Effector memory CD8-positive, alpha-beta T cell (primary cell): ENCODE measurements around the gene SMYD3.
A peak's percentile ranks its signal among the peaks of the same experiment; 100 is the strongest.

ENCODE experiments used
- ATAC-seq: fragments of 150-1000 bp; cut with Tn5 transposase; replicated peaks from 2 replicates; pipeline ENCODE4 v1.10.0; 2021; ENCODE audit warnings: mild to moderate bottlenecking, moderate library complexity
- DNase-seq, 3 experiments: peaks; one replicate each; pipeline ENCODE4 v3.0.0; 2021
- H3K27ac Mint-ChIP-seq, 2 donors: one replicate each; pipeline ENCODE4 v1.8.0; 2022; ENCODE audit warnings: mild to moderate bottlenecking in 2 of 2, mixed read lengths in 2 of 2, moderate library complexity in 2 of 2
- H3K27me3 Mint-ChIP-seq, 2 donors: one replicate each; pipeline ENCODE4 v1.8.0; 2022; ENCODE audit warnings: mixed read lengths in 2 of 2
- H3K36me3 Mint-ChIP-seq: one replicate; pipeline ENCODE4 v1.8.0; 2022; ENCODE audit warnings: mild to moderate bottlenecking, moderate library complexity, mixed read lengths; ENCODE audit not compliant: insufficient read depth
- H3K4me1 Mint-ChIP-seq, 2 donors: one replicate each; pipeline ENCODE4 v1.8.0; 2022; ENCODE audit warnings: low read depth in 2 of 2, mixed read lengths in 2 of 2
- H3K4me3 Mint-ChIP-seq, 2 donors: one replicate each; pipeline ENCODE4 v1.8.0; 2022; ENCODE audit warnings: mild to moderate bottlenecking in 2 of 2, mixed read lengths in 2 of 2, moderate library complexity in 2 of 2
- H3K9me3 Mint-ChIP-seq, 2 donors: one replicate each; pipeline ENCODE4 v1.8.0; 2022; ENCODE audit warnings: mixed read lengths in 2 of 2

The SMYD3 gene

DNA sequence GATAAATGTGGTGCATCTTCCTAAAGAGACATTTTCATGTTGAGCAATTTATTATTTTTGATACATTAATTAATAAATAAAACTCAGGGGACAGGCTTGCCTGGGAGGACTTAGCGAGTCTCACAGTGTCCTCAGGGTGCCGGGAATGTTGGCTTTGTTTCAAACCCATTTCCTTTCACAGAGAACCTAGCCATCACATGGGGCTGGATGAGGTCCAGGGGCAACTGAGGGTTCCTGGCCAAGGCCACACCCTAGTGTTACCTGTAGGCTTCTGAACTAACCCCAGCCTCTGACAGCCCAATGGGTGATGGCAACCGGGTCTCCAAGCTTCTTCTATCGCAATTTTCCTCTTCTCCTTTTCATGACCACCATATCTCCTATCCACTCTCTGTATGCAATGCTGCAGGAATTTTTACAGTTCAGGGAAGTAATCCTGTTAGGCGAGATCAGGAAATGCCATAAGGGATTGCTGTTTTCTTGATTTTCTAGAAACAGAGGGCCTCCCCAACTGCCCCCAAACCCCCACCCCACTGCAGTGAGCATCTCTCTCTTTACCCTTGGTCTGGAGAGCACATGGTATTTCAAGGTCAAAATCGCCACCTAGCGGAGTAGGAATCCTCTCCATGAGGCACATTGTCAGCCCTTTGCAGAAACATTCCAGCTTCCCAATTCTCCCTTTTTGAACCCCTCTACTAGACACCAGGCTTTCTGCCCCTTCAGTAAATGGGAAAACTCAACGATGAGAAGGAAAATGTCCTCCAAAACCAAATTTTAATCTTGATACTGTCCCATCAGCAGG, 22.1 kb upstream of the SMYD3 start:
- ATAC-seq, result no peak
- no peak overlapping the region for H3K27ac Mint-ChIP-seq
- no peaks in the 10 kb centered on the region for H3K9me3 Mint-ChIP-seq

DNA sequence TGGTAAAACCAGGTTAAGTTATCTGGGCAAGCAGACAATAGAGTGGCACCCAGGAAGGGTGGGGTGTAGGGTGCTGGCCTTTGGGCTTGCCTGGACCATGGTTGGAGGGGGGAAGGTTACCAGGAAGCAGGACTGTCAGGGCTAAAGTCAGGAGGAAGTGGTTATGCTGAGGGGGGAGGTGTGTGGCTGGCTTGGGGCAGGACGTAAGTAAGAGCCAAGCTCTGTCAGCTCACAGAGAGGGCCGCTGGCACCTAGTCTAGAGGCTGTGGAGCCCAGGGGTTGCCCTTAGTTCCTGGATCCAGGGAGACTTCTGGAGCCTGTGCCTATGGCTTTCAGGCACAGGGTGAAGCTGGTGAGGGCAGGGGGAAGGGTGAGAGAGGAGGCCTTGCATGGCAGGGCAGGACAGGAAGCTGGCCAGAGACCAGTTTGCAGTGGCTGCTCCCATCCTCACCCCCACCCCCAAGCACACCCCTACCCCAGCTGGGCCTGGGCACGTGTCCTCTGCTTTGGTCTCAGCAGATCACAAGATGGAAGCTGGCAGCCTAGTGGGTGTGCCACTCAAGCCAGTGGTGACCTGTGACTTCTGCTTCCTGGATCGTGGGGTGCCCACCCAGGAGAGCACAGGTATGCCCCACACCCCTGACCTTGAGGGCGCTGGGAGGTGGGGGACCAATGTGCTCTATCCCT, 20.5 kb upstream of the SMYD3 start:
- Mint-ChIP-seq H3K36me3 (no peaks in the 10 kb centered on the region), H3K4me3 (peak overlapping the region in 1 of 2 donors; percentile 64), H3K9me3 (no peaks in the 10 kb centered on the region), H3K27ac (peak overlapping the region; percentile 82 to 88), H3K27me3 (no peaks in the 10 kb centered on the region), H3K4me1 (peaks cover 10 to 16% of the 10 kb centered on the region in 2 donors)
- DNase-seq (no peak), ATAC-seq (no peak)

More for the DNA sequence above, 22.1 kb upstream of the SMYD3 start:
- Mint-ChIP-seq H3K36me3 (no peaks in the 10 kb centered on the region), H3K27me3 (no peaks in the 10 kb centered on the region), H3K4me1 (peaks cover 10 to 16% of the 10 kb centered on the region in 2 donors), H3K4me3 (no peak overlapping the region)
- no peak for DNase-seq

DNA sequence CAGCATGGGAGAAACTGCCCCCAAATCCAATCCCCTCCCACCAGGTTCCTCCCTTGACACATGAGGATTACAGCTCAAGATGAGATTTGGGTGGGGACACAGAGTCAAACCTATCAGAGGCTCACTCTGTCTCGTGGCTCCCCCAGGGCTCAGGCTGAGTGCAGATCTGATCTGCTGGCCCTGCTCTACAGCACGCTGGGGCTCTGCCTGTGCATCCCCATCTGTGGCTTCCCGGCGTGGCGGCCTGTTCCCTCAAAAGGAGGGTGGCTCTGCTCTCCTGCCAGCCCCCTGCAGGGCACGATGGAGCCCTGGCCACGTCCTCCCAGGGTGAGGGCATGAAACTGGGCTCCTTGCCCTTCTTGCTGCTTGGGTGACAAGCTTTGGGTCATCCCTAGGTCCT, 19.8 kb upstream of the SMYD3 start:
- H3K36me3 Mint-ChIP-seq, result no peaks in the 10 kb centered on the region
- H3K27ac Mint-ChIP-seq, result peak overlapping the region; percentile 82 to 88

DNA sequence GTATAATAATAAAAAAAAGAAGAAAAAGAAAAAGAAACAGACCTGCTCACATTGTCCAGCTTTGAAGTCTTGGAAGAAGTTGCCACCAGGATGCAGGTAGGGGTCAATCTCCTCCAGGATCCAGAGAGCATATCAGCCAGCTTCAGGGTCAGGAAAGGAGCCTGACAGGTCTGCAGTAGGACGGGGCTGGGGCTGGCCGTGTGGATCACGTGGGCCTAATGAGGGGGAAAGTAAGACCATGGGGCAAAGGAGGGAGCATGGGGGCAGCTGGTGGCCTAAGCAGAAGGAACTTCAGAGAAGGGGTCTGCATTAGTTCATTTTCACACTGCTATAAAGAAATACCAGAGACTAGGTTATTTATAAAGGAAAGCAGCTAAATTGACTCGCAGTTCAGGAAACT, 19.3 kb upstream of the SMYD3 start:
- Mint-ChIP-seq H3K4me3 (no peak overlapping the region), H3K36me3 (no peaks in the 10 kb centered on the region), H3K27me3 (no peaks in the 10 kb centered on the region), H3K9me3 (no peaks in the 10 kb centered on the region), H3K4me1 (peaks cover 10 to 16% of the 10 kb centered on the region in 2 donors), H3K27ac (peak overlapping the region; percentile 7 to 82)
- ATAC-seq (no peak), DNase-seq (no peak)

More for the DNA sequence above, 19.8 kb upstream of the SMYD3 start:
- DNase-seq (no peak), ATAC-seq (no peak)
- H3K4me3 Mint-ChIP-seq, result peak overlapping the region in 1 of 2 donors; percentile 64
- no peaks in the 10 kb centered on the region for H3K27me3 Mint-ChIP-seq
- peaks cover 10 to 16% of the 10 kb centered on the region in 2 donors for H3K4me1 Mint-ChIP-seq
- H3K9me3 Mint-ChIP-seq, result no peaks in the 10 kb centered on the region

DNA sequence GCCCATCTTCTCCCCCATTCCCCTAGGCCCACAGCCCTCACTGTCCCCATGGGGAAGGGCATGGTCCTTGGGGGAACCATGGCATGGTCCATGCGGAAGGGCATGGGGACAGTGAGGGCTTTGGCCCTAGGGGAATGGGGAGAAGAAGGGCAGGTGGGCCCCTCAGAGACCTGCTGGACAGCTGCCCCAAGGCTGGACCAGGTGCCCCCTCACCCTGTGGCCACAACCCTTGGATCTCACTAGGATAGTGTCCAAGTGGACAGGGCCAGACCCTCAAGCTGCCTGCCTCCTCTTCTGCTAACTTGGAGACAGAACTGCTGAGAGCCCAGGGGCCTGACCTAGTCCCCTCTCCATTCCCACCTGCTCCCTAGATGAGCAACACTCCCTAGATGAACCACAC, 12.4 kb upstream of the SMYD3 start:
- no peaks in the 10 kb centered on the region for H3K36me3 Mint-ChIP-seq
- no peak for DNase-seq
- no peak overlapping the region for H3K4me3 Mint-ChIP-seq
- H3K27ac Mint-ChIP-seq, result no peak overlapping the region
- no peaks in the 10 kb centered on the region for H3K27me3 Mint-ChIP-seq
- ATAC-seq, result no peak
- no peaks in the 10 kb centered on the region for H3K9me3 Mint-ChIP-seq
- H3K4me1 Mint-ChIP-seq, result no peaks in the 10 kb centered on the region

DNA sequence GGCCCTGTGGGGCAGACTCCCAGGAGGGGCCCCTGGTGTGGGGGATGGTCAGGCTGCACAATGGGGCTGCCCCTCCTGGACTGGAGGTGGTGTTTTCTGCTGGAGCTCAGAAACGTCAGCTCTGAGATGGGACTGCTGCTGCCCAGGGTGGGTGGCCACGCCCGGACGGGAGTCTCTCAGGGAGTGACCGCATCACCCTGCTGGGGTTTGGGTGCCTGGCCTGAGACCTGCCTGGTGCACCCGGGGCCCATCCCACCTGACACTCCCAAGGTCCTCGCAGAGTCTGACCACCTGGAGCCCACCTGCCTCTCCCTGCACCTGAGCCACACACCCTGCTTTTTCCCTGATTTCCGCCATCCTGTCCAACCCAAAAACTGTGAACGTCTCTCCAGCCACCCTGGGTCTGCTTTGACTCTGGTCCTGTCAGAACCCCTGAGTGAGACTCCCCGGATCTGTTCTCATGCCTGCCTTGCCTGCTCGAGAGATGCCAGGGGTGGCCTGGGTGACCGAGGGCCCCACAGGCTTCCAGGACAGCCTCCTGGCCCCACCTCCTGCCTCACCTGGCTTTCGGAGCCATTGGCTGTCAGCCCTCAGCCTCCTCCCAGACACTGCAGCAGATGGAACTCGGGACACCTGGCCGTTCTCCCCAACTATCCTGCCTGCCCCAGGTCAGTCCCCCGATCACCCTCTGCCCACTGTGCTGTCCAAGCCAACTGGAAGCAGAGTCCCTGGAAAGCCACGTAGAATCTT, 11.6 kb upstream of the SMYD3 start:
- no peak overlapping the region for H3K4me3 Mint-ChIP-seq
- ATAC-seq (no peak), DNase-seq (no peak)
- no peaks in the 10 kb centered on the region for H3K4me1 Mint-ChIP-seq
- no peak overlapping the region for H3K27ac Mint-ChIP-seq
- no peaks in the 10 kb centered on the region for H3K9me3 Mint-ChIP-seq
- no peaks in the 10 kb centered on the region for H3K36me3 Mint-ChIP-seq
- H3K27me3 Mint-ChIP-seq, result no peaks in the 10 kb centered on the region

DNA sequence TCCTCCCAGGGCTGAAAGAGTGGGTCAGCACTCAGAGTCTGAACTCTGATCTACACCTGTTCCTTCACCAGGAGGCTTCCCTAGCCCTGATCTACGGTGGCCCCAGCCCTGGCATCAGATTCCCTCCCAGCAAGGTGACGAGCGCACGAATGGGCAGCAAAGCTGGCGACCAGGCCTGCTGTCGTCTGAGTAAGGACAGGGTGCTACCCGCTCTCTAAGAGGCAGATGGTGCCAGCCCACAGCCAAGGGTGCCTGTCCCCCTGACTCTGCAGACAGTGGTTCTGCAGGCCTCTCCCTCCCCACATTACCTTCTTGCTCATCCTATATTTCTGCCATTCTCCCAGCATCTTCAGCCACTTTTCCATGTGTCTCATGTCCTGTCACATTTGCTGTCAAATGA, 10.3 kb upstream of the SMYD3 start:
- Mint-ChIP-seq H3K27me3 (no peaks in the 10 kb centered on the region), H3K4me3 (no peak overlapping the region), H3K27ac (no peak overlapping the region), H3K36me3 (no peaks in the 10 kb centered on the region), H3K4me1 (no peaks in the 10 kb centered on the region), H3K9me3 (no peaks in the 10 kb centered on the region)
- no peak for ATAC-seq
- no peak for DNase-seq

DNA sequence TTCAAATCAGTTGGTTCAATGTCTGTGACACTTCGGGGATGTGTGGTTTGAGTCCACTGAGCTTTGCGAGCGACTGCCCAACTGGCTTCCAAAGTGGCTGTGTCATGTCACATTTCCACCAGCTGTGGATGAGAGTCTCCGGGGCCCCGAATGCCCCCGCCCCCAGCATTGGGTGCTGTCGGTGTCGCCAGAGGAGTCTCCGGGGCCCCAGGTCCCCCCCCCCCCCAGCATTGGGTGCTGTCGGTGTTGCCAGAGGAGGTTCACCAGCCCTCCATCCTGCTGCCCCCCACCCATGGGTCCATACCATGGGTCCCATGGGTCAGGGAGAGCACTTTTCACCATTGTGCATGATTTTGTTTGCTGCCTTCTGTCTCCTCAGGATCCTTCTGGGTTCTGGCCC, 9.0 kb upstream of the SMYD3 start:
- no peak for DNase-seq
- H3K4me3 Mint-ChIP-seq, result no peak overlapping the region
- no peaks in the 10 kb centered on the region for H3K36me3 Mint-ChIP-seq

DNA sequence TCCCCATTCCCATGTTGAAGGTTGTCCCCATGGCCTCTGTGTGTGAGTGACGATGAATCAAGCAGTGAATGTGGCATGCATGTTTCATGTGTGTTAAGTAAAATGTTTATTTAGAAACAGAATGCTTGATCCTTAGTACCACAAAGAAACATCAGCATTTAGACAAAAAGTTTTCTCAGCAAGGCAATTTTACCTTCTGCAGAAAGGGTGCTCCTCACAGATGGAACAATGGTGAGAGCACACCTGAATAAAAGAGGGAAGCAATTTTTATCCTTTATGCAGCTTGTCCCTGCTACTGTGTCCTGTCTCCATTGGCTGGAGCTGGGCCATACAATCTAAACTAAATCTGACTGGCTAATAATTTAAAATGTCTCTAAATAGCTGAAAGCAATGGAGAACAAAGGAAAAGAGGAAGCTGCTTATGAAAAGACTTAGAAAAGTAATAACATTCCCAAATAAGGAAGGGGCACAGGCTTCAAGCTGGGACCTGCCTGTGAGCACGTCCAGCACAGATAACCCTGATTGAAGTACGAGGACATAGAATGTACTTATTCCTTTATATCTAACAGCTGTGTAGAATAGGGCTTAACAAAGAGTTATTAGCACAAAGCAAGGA, 8.4 kb upstream of the SMYD3 start:
- no peak for DNase-seq
- Mint-ChIP-seq H3K9me3 (no peaks in the 10 kb centered on the region), H3K36me3 (no peaks in the 10 kb centered on the region), H3K4me3 (no peak overlapping the region), H3K27ac (no peak overlapping the region), H3K4me1 (no peaks in the 10 kb centered on the region), H3K27me3 (no peaks in the 10 kb centered on the region)
- no peak for ATAC-seq

More for the DNA sequence above, 9.0 kb upstream of the SMYD3 start:
- H3K27ac Mint-ChIP-seq, result no peak overlapping the region
- H3K4me1 Mint-ChIP-seq, result no peaks in the 10 kb centered on the region
- no peaks in the 10 kb centered on the region for H3K9me3 Mint-ChIP-seq
- no peaks in the 10 kb centered on the region for H3K27me3 Mint-ChIP-seq
- ATAC-seq, result no peak

DNA sequence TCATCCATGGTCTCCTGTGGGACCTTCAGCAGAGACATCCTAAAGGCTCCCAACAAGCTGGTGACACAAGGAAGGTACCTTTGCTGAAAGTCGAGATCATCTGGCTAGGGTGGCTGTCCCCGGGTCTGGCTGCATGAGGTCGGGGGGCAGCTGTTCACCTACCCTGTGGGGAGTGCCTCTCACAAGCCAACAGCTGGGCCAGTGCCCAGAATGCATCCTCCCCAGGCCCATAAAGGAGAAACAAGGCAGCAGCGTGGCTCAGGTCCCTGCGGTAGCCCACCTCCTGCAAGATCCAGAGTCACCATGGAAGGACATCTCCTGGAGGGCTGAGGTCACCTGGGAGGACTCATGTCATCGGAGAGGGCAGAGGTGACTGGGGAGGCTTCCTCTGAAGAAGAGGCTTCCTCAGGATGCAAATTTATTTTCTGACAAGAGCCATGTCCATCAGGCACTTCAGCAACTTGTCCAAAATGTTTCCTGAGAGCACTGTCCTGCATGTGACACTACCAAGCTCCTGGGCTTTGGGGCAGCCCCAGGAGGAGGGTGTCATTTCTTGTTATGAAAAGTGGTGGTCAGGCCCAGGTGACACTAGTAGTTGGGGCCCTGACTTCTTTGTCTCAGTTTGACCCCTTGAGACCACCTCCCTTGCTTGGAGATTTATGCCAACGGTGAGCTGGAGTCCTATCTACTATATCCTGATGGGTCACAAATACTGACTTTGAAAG, 6.7 kb upstream of the SMYD3 start:
- Mint-ChIP-seq H3K4me3 (peak overlapping the region; percentile 54 to 55), H3K9me3 (no peaks in the 10 kb centered on the region), H3K27me3 (no peaks in the 10 kb centered on the region), H3K27ac (peak overlapping the region in 1 of 2 donors; percentile 71), H3K4me1 (no peaks in the 10 kb centered on the region), H3K36me3 (no peaks in the 10 kb centered on the region)
- no peak for ATAC-seq
- no peak for DNase-seq

DNA sequence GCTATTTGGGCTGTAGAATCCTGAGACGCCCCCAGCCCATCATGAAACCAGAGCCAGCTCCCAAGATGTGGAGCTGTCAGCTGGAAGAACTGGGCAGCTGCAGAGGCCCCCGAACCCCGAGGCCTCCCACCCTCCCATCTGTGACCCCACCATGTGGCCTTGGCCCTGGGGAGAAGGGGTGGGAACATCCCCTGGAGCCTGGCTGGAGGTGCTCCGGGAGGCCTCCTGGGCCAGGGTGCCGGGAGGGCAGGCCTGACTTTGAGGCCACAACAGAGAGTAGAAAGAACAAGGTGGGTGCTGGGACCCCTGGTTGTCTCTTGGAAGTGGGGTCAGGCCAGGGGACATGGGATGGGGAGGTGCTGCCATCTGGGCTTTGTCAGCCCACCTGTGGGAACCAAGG, 6.0 kb upstream of the SMYD3 start:
- no peak for ATAC-seq
- no peak for DNase-seq
- H3K9me3 Mint-ChIP-seq, result no peaks in the 10 kb centered on the region
- peaks cover 4% of the 10 kb centered on the region for H3K36me3 Mint-ChIP-seq
- H3K27me3 Mint-ChIP-seq, result no peaks in the 10 kb centered on the region
- no peak overlapping the region for H3K27ac Mint-ChIP-seq
- no peak overlapping the region for H3K4me3 Mint-ChIP-seq
- H3K4me1 Mint-ChIP-seq, result peaks cover 0 to under 1% of the 10 kb centered on the region in 2 donors

DNA sequence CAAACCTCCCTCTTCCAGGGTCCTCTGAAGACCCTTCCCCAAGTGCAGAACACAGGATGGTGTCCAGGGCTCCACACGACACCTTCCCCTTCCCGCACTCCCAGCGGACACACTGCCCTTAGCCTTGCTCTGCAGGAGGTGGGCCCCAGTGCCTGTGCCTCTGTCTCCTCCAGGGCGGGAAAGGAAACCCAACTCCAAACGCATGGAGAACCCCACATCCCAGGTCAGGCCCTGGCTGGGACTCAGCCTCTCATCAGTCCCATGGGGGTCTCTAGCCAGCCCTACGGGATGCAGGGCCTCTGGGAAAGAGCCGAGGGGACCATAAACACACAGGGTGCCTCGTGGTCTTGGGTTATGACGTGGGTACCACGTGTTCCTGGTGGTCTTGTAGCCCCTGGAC, 5.6 kb upstream of the SMYD3 start:
- Mint-ChIP-seq H3K9me3 (no peaks in the 10 kb centered on the region), H3K27me3 (no peaks in the 10 kb centered on the region), H3K4me3 (no peak overlapping the region), H3K27ac (no peak overlapping the region), H3K36me3 (peaks cover 4% of the 10 kb centered on the region), H3K4me1 (peaks cover 3 to 4% of the 10 kb centered on the region in 2 donors)
- DNase-seq, result no peak
- no peak for ATAC-seq

DNA sequence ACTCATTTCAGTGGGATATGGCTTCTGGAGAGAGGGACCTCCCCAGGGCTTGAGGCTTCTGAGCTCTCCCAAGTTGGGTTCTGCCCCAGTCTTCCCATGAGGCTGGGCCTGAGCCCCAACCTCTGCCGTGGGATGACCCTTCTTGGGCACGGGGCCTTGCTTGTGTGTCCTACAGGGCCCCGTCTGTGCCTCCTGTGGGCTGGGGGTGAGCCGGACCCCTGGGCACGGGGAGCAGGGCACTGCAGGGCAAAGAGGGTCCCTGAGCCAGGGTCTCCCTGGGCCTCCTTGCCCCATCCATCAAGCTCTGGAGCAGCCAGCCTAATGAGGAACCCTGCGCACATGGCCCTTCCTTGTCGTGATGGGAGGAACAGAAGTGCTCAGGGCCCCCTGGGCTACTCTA, 5.2 kb upstream of the SMYD3 start:
- Mint-ChIP-seq H3K4me1 (peaks cover 5 to 7% of the 10 kb centered on the region in 2 donors), H3K27me3 (no peaks in the 10 kb centered on the region), H3K36me3 (peaks cover 4% of the 10 kb centered on the region), H3K9me3 (no peaks in the 10 kb centered on the region), H3K4me3 (no peak overlapping the region), H3K27ac (no peak overlapping the region)
- ATAC-seq (no peak), DNase-seq (no peak)
